NCI-H82 treated with DMSO at 0.1 percent for 48 hours (cell line): ENCODE results near the gene ARIH2.
"Not testable (repeated sequence)": the region's sequence is repeated elsewhere in the genome, so short reads cannot be mapped to it uniquely, and the experiment has no call there.

Experiments
- DNase-seq: peaks from one replicate; lab custom pipeline; 2025; ENCODE audit not compliant: unreplicated experiment; lab: John Stamatoyannopoulos, UW

Gene ARIH2

GRCh38 chr3:49001155-49001554 is 82.5 kb downstream of the ARIH2 start:
- no peak for DNase-seq

DNA sequence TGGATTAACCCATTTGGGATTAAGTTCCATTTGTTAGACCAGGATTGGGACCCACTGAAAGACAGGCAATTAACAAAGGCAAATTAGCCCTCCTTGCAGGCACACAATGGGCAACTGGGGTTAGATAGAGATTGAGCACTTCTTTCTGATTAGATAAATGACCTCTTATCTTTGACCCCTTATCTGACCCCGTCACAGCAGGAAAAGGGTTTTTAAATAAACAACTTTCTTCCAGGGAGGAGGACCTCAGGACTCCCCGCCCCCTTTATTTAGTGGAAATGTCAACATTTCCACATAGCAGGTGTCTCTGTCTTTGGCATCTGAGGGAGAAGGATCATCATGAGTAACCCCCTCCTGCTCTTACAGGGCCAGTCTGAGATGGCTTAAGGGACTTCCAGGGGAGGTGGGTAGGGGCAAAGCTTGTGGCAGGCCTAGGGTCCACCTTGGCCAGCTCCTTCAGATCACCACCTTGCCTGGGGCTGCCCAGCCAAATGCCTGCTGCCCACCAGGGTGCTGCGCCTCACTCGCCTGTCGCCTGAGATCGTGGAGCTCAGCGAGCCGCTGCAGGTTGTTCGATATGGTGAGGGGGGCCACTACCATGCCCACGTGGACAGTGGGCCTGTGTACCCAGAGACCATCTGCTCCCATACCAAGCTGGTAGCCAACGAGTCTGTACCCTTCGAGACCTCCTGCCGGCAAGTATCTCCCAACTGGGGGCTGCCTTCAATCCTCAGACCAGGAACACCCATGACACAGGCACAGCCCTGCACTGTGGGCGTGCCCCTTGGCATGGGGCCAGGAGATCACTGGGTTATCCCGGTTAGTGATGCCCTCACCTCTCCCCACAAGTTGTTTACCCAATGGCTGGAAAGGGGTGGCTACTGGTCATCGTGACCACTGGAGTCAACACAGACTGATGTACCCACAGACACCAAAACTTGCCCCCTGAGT is 86.0 kb downstream of the ARIH2 start:
- no peak for DNase-seq

DNA sequence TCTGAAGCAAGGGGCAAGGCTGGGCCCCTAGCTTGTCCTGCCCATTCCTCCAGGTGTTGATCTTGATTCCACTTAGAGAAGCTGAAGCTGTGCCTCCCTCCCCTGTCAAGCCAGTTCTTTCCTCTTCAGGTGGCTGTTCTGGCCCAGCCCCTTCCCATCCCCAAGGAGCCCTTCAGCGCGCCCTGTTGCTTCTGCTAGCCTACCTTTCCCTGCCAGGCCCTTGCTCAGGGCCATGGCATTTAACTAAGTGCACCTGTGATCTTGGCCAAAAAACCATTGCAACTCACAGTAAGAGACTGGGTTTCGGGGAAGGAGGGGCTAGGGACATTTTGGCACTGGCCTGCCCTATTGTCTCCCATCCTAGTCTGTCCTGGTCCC is 86.7 kb downstream of the ARIH2 start:
- DNase-seq: no peak

DNA sequence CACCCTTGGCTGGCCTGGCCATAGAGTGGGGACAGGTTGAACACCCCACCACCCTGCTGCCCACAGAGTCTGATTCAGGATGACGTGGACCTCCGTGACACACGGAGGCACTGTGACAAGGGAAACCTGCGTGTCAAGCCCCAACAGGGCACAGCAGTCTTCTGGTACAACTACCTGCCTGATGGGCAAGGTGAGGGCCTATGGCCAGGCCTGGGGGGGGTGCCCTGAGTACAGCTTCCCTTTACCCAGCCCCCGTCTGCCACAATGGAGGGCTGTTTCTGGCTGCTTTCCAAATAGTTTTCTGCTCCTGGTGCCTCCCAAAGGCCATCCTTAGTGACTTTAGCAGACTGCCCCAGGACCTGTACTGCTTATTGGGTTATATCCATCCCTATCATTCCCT is 87.4 kb downstream of the ARIH2 start:
- no peak for DNase-seq

- DNase-seq: no peak
Observed at GRCh38 chr3:49006408-49007067, 87.9 kb downstream of the ARIH2 start.

DNA sequence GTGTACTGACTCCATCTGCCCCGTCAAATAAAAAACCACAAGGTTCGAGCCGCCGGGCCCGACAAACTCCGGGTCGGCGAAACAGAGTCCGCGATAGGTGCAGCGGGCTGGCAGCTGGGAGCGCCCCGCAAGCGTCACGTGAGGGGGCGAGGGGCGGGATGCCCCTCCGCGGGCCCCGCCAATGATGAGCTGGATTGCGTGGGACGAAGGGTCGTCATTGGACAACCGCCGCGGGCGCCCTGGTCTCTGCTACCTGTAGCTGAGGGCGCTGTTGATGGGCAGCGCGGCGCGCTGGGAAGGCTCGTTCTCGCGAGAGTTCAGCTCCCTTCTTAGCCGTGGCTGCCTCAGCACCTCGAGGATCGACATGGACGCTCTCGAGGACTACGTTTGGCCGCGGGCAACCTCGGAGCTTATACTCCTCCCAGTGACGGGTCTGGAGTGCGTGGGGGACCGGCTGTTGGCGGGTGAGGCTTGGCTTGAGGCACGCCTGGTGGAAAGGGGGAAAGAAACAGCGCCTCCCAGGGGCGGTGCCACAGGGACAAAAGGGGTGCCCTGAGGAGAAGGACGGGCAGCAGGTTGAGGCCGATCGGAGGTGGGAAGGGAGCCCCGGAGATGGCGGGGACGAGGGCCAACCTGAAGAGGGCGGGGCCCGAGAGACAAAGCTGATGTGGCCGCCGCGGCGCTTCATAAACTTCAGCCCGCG is 88.6 kb downstream of the ARIH2 start, which contains the start of gene WDR6:
TSS of gene WDR6 (plus strand) at position 324 of the 703 bp plus-strand sequence. CDS start at position 365, 41 bp downstream.
- DNase-seq: peak; percentile 88

DNA sequence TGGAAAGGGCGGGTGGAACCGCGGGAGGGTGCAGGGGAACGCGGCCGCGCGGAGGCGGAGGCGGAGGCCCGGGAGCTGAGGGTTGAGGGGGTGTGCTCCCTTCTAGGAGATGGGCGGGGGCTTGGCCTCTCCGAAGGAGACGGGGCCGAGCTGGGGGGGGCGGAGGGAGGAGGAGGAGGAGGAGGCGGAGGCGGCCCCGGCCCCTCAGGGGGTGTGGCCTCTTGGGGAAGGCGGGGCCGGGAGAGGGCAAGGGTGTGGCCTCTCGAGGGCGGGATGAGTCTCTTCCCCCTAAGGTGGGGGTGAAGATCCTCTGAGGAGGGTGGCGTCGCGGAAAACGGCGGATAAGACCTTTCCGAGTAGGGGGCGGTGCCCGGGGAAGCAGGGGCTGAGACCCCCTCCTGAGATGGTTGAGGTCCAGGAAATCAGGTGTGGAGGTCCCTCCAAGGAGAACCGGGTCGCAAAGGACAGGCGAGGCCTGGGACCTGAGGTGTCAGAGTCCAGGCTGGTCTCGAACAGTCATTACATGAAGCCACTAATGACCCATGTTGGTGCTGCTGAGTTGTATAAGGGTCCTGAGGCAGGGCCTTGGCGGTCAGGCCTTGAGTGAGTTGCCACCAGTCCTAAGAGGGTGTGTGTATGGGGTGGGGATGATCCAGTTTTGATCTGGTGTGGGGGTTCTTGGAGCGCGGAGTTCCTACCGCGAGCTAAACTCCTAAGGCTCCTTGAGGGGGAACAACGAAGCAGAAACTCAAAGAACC is 89.3 kb downstream of the ARIH2 start:
- DNase-seq: peak; percentile 39

GRCh38 chr3:49008627-49009026 is 90.0 kb downstream of the ARIH2 start:
- DNase-seq: not testable (repeated sequence)

DNA sequence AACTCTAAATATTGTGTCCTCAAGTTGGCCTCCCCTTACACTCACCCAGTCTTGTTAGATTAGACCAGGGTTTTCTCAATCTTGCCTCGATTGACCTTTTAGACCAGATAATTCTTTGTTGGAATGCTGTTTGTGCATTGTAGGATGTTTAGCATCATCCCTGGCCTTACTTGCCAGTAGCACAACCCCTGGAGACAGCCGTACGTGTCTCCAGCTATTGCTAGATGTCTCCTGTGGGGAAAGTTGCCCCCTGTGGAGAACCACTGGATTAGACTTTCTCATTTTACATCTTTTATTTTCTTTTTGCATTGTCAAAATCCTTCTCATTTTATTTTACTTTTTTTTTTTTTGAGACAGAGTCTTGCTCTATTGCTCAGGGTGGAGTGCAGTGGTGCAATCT is 90.8 kb downstream of the ARIH2 start:
- DNase-seq: no peak

DNA sequence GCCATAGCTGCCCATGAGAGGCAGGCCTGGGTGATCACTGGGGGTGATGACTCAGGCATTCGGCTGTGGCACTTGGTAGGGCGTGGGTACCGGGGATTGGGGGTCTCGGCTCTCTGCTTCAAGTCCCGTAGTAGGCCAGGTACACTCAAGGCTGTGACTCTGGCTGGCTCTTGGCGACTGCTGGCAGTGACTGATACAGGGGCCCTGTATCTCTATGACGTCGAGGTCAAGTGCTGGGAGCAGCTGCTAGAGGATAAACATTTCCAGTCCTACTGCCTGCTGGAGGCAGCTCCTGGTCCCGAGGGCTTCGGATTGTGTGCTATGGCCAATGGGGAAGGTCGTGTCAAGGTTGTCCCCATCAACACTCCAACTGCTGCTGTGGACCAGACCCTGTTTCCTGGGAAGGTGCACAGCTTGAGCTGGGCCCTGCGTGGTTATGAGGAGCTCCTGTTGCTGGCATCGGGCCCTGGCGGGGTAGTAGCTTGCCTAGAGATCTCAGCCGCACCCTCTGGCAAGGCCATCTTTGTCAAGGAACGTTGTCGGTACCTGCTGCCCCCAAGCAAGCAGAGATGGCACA is 93.9 kb downstream of the ARIH2 start:
- DNase-seq: no peak

- no peak for DNase-seq
Observed at GRCh38 chr3:49013113-49013737, 94.6 kb downstream of the ARIH2 start.

DNA sequence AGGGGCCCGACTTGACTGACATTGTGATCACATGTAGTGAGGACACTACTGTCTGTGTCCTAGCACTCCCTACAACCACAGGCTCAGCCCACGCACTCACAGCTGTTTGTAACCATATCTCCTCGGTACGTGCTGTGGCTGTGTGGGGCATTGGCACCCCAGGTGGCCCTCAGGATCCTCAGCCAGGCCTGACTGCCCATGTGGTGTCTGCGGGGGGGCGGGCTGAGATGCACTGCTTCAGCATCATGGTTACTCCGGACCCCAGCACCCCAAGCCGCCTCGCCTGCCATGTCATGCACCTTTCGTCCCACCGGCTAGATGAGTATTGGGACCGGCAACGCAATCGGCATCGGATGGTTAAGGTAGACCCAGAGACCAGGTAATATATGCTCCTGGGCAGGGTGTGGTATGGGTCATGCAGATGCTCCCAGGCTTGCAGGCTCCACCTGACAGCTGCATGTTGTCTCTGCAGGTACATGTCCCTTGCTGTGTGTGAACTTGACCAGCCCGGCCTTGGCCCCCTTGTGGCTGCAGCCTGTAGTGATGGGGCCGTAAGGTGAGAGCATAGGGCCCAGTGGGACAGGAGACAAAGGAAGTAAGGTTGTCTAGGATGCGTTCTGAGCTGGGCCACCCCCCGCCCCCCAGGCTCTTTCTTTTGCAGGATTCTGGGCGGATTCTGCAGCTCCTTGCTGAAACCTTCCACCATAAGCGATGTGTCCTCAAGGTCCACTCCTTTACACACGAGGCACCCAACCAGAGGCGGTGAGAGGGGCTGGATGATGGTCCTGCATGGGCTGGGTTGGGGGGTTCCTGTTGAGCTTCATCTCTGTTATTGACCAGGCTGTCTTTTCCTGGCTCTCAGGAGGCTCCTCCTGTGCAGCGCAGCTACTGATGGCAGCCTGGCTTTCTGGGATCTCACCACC is 95.4 kb downstream of the ARIH2 start:
- DNase-seq: no peak

GRCh38 chr3:49015072-49015471 is 96.4 kb downstream of the ARIH2 start:
- DNase-seq: no peak

GRCh38 chr3:49015765-49016164 is 97.1 kb downstream of the ARIH2 start:
- DNase-seq: no peak

DNA sequence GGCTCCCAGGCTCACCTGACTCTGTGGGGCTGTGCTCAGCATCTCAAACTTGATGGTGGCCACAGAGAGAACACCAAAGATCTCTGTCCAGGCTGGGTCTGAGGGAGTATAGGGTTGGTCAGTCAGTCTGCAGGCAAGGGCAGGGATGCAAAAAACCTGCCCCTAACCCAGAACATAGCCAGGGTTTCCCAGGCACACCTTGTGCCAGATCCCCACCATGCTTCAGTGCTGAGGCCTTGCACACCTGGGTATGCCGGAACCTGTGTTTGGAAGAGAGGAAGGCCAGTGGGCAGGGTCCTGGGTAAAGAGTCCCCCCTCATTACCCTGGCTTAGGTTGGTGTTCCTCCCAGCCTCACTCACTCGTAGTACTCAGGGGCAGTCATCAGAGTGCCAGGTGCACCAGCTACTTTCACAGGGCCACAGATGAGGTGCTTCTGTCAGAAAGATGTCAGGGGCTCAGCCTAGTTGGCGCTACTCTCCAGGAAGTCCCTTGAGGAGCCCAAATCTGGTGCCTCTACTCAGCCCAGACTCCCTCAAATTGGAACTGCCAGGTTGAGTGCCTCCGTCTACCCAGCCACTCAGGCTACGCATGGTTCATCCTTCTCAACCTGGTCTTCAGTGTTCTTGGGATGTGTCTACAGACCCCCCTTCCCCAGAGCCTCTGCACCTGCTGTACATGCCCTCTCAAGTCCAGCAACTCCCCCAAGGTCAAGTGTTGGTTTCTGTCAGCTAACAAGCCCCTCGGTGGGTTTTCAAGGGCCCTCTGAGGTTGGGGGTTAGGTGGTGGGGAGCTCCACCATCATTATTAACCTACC is 98.0 kb downstream of the ARIH2 start:
- DNase-seq: no peak

DNA sequence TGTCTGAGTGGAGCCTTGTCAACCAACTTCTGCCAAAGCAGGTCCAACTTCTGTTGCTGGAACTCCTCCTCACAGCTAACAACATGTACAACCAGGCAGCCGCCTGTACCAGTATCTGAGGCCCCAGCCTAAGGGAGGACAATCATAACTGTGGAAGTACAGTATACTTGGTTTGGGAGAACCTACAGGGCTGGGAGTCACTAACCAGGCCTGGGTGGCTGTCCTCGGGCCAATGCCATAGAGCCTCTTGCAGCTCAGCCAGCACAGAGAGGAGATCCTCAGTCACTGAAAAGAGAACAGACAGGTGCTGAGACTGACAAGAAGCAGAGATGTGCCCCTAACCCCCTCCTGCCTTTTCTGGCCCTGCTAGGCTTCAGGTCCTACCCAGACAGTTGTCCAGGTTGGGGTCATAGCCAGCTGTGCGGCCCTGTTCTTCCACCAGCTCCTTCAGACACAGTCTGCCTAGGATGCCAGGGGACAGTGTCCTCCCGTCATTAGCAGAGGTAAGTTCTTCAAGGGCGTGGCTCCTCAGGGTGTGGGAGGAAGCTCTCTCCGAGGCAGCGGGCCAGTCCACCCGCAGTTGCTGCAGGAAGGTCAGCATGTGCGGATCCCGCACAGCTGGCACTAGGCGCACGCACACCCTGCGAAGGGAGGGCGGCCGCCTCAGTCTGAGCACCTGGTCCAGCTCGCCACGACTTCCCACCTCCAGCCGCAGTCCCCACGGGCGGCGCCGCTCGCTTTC is 98.8 kb downstream of the ARIH2 start:
- DNase-seq: no peak

DNA sequence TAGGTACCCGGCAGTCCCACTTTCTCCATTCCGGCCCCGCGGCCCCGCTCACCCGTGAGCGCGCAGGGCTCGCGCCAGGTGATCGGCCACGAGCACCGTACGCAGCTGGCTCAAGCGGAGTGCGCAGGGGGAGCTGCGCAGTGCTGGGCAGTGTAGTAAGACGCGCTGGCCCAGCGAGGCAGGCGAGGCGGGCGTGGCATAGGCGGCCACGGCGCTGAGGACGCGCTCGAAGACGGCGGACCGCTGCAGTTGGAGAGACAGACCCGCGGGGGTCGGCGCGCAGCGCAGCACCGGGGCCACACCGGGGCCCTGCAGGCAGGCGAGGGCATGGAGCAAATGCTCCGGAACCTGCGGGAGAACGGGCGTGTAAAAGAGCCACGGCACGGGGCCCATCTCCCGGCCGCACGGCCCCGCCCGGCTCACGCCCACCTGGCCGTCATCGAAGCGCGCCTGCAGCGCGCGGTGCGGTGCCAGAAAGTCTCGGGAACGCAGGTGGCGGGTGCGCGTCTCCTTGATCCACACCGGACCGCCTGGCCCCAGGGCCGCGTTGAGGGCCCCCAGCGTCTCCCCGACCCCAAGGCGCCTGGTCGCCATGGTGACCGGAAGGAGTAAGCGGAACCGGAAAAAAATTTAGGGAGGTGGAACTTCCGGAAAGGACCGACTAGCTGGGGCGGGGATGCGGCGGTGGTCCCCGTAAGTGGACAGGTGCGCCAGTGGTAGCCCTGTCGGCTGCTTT is 99.5 kb downstream of the ARIH2 start, which contains the start of gene DALRD3:
TSS of gene DALRD3 (minus strand) at position 610 of the 736 bp plus-strand sequence. CDS start at position 594, 16 bp downstream.
- peak; percentile 9 for DNase-seq
